Gastrocnemius medialis (tissue), 4 donors: ENCODE results near the gene TTC5. TPM values are rescaled to one million over a fixed set of nuclear protein-coding genes. Genes with fewer than 3 reads are reported as not detected.

ENCODE experiments used
- ATAC-seq, 2 donors: fragments of 150-250 bp; one replicate each; pipeline ENCODE4 v1.9.1; 2016
- DNase-seq, 2 donors: peaks; one replicate each; pipeline ENCODE4 v3.0.0-alpha.2; 2019
- H3K27ac ChIP-seq, 4 donors: fragments of 200-600 bp; sonication (generic); 1 replicate in 1 of 4; 2 replicates in 3 of 4; pipeline ENCODE4 v1.5.1; 2016 to 2018; ENCODE audit warnings: mild to moderate bottlenecking in 2 of 4, moderate library complexity in 1 of 4
- H3K27me3 ChIP-seq, 3 donors: fragments of 200-600 bp; sonication (generic) in 2 of 3; 1 replicate in 1 of 3; 2 replicates in 2 of 3; pipeline versions ENCODE4 v1.5.1 to v1.6.0; 2016 to 2019; ENCODE audit warnings: mild to moderate bottlenecking in 1 of 3, moderate library complexity in 1 of 3
- H3K36me3 ChIP-seq, 2 donors: fragments of 200-600 bp; sonication (generic) in 1 of 2; one replicate each; pipeline ENCODE4 v1.5.1; 2017 to 2018
- H3K4me1 ChIP-seq, 2 donors: fragments of 200-600 bp; sonication (generic) in 1 of 2; one replicate each; pipeline ENCODE4 v1.5.1; 2016 to 2017; ENCODE audit warnings: mild to moderate bottlenecking in 2 of 2
- H3K4me3 ChIP-seq, 4 donors: fragments of 200-600 bp; sonication (generic) in 3 of 4; 1 replicate in 1 of 4; 2 replicates in 3 of 4; pipeline ENCODE4 v1.5.1; 2016 to 2019; ENCODE audit warnings: mild to moderate bottlenecking in 2 of 4
- H3K9me3 ChIP-seq, 3 donors: fragments of 200-600 bp; sonication (generic) in 2 of 3; 1 replicate in 1 of 3; 2 replicates in 2 of 3; pipeline ENCODE4 v1.5.1; 2016 to 2019
- CTCF ChIP-seq, 5 experiments: fragments of 450-650 bp in 3 of 5; fragments of 200-600 bp in 2 of 5; sonication (generic) in 2 of 5; IDR thresholded peaks in 4 of 5; conservative IDR thresholded peaks in 1 of 5; 1 replicate in 4 of 5; 2 replicates in 1 of 5; pipeline ENCODE4 v1.5.1; 2016 to 2019; ENCODE audit warnings: antibody characterized with exemption in 5 of 5, mild to moderate bottlenecking in 3 of 5, moderate library complexity in 3 of 5
- POLR2A ChIP-seq, 2 donors: fragments of 450-650 bp; IDR thresholded peaks; one replicate each; pipeline ENCODE4 v1.6.1; 2017; ENCODE audit warnings: antibody characterized with exemption in 2 of 2, mild to moderate bottlenecking in 2 of 2, moderate library complexity in 2 of 2
- in situ Hi-C, 4 donors: fragments of 200-750 bp; cut with MboI; loops; one replicate each; pipeline versions ENCODE4 v1.15.0 to v1.8.0; 2017; ENCODE audit warnings: low sequenced_read_pairs in 4 of 4
- intact Hi-C: fragments of 100-400 bp; cut with DNase I; formaldehyde crosslinking; loops from one replicate; pipeline ENCODE4 v1.15.1; 2023; ENCODE audit warnings: low total_unique reads
- total RNA-seq, 4 donors: library from RNA; depleted of rRNA; stranded (reverse); fragments of >200 nt; gene quantifications; one replicate each; pipeline versions ENCODE4 v1.1.0 to v1.2.3, GENCODE V29; 2016

TTC5 gene
- total RNA-seq, 4 donors from 2014 or later: 3.7 to 6.3 (median 4.8) TPM

GRCh38 chr14:20247646-20248246 lies 58.0 kb downstream of the TTC5 start:
- Histone ChIP-seq H3K9me3 (peaks cover 0 to 6% (median 0%) of the 10 kb centered on the region in 3 donors), H3K36me3 (no peaks in the 10 kb centered on the region), H3K27ac (no peak overlapping the region), H3K4me3 (no peak overlapping the region), H3K4me1 (no peaks in the 10 kb centered on the region), H3K27me3 (no peaks in the 10 kb centered on the region)
- TF ChIP-seq POLR2A (IDR thresholded peaks at IDR 0.05) (no peak), CTCF (IDR thresholded peaks at IDR 0.05 in 4 of 5, conservative IDR thresholded peaks at IDR 0.05 in 1 of 5) (no peak)
- no peak for DNase-seq
- in situ Hi-C loops: no loop called here
- intact Hi-C loops: no loop called here
- ATAC-seq: no peak

Other genes with a start within 250 kb of the TTC5 start
- gene OR4L1, start 245.9 kb downstream of the TTC5 start, total RNA-seq: not detected
- not detected for gene OR4K17, start 195.2 kb downstream of the TTC5 start, total RNA-seq
- gene OR4N5, start 167.1 kb downstream of the TTC5 start, total RNA-seq: not detected
- not detected for gene OR11G2, start 115.1 kb downstream of the TTC5 start, total RNA-seq
- gene OR11H6, start 82.2 kb downstream of the TTC5 start, total RNA-seq: not detected
- not detected for gene OR11H7, start 77.0 kb downstream of the TTC5 start, total RNA-seq
- not detected for gene OR11H4, start 66.7 kb downstream of the TTC5 start, total RNA-seq
- gene CCNB1IP1, start 27.3 kb upstream of the TTC5 start, total RNA-seq: 10 to 100 TPM; 15.7 to 42.9 (median 30.2) TPM
- 10 to 100 TPM in 1 of 4 donors, 1 to 10 TPM in 3; 5.1 to 15.0 (median 7.0) TPM for gene PARP2, start 37.7 kb upstream of the TTC5 start, total RNA-seq
- gene TEP1, start 107.5 kb upstream of the TTC5 start, total RNA-seq: 10 to 100 TPM in 2 of 4 donors, 1 to 10 TPM in 2; 7.2 to 25.7 (median 12.0) TPM
- 1 to 10 TPM; 1.9 to 4.7 (median 3.5) TPM for gene KLHL33, start 130.2 kb upstream of the TTC5 start, total RNA-seq
- 10 to 100 TPM; 15.8 to 21.7 (median 20.5) TPM for gene OSGEP, start 148.9 kb upstream of the TTC5 start, total RNA-seq
- gene APEX1, start 149.3 kb upstream of the TTC5 start, total RNA-seq: 100 to 1,000 TPM in 2 of 4 donors, 10 to 100 TPM in 2; 65.6 to 132 (median 94.2) TPM
- gene PIP4P1, start 155.5 kb upstream of the TTC5 start, total RNA-seq: 10 to 100 TPM; 18.8 to 38.5 (median 21.7) TPM
- gene PNP, start 163.5 kb upstream of the TTC5 start, total RNA-seq: 1 to 10 TPM; 1.6 to 7.5 (median 3.0) TPM
- not detected for gene RNASE10, start 199.6 kb upstream of the TTC5 start, total RNA-seq